Measurements from ENCODE around the gene PPT2. TPM values are rescaled to one million over a fixed set of nuclear protein-coding genes. Genes with fewer than 3 reads are reported as not detected.
"Not testable (repeated sequence)": the region's sequence is repeated elsewhere in the genome, so short reads cannot be mapped to it uniquely, and the experiment has no call there.

PPT2 gene
- total RNA-seq, 1 experiment from 2014 or later, result 70.9 TPM

DNA sequence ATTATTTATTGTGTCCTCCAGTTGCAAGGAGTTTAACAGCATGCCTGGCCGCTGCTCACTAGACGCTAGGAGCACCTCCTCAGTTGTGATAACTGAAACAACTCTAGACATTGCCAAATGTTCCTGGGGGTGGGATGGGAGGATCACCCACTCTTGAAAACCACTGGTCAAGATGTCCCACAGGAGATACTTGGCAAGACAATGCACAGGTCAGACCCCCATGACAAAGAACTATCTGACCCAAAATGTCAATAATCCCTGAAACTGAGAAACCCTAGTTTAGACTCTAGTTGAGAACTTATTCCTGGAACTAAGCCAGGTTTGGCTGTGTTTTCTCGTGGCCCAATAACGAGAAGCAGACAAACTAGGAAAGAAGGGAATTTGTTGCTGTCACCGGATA, 14.4 kb upstream of the PPT2 start:
- Histone ChIP-seq H3K4me3 (ENCODE audit: low read depth, low read length, poor library complexity, severe bottlenecking) (no peak overlapping the region), H3K4me1 (ENCODE audit: insufficient read depth, low read length, poor library complexity, severe bottlenecking) (peaks cover 3% of the 10 kb centered on the region), H3K27me3 (replicated peaks; ENCODE audit: insufficient read depth, low read depth, low read length, poor library complexity) (no peaks in the 10 kb centered on the region), H3K9me3 (ENCODE audit: low read depth, low read length, poor library complexity, severe bottlenecking) (no peaks in the 10 kb centered on the region), H3K36me3 (ENCODE audit: insufficient read depth, low read length, poor library complexity, severe bottlenecking) (no peaks in the 10 kb centered on the region), H3K27ac (ENCODE audit: low read depth, low read length, poor library complexity, severe bottlenecking) (no peak overlapping the region)
- no peak for DNase-seq (ENCODE audit: low spot score)
- POLR2A ChIA-PET (ENCODE audit: low non-redundant PET), result no interaction called here
- TF ChIP-seq, protein P1, sequence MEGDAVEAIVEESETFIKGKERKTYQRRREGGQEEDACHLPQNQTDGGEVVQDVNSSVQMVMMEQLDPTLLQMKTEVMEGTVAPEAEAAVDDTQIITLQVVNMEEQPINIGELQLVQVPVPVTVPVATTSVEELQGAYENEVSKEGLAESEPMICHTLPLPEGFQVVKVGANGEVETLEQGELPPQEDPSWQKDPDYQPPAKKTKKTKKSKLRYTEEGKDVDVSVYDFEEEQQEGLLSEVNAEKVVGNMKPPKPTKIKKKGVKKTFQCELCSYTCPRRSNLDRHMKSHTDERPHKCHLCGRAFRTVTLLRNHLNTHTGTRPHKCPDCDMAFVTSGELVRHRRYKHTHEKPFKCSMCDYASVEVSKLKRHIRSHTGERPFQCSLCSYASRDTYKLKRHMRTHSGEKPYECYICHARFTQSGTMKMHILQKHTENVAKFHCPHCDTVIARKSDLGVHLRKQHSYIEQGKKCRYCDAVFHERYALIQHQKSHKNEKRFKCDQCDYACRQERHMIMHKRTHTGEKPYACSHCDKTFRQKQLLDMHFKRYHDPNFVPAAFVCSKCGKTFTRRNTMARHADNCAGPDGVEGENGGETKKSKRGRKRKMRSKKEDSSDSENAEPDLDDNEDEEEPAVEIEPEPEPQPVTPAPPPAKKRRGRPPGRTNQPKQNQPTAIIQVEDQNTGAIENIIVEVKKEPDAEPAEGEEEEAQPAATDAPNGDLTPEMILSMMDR (conservative IDR thresholded peaks at IDR 0.05; ENCODE audit: low read depth, low read length), result no peak
- no peak for TF ChIP-seq EZH2 (IDR thresholded peaks at IDR 0.05; ENCODE audit: borderline replicate concordance, low read depth, low read length, poor library complexity, severe bottlenecking)
- intact Hi-C loops (cut with micrococcal nuclease; ENCODE audit: unreplicated experiment), result no loop called here
- CTCF ChIA-PET, result no interaction called here
- no TSS peak for BruUV-seq (replicated peaks)

DNA sequence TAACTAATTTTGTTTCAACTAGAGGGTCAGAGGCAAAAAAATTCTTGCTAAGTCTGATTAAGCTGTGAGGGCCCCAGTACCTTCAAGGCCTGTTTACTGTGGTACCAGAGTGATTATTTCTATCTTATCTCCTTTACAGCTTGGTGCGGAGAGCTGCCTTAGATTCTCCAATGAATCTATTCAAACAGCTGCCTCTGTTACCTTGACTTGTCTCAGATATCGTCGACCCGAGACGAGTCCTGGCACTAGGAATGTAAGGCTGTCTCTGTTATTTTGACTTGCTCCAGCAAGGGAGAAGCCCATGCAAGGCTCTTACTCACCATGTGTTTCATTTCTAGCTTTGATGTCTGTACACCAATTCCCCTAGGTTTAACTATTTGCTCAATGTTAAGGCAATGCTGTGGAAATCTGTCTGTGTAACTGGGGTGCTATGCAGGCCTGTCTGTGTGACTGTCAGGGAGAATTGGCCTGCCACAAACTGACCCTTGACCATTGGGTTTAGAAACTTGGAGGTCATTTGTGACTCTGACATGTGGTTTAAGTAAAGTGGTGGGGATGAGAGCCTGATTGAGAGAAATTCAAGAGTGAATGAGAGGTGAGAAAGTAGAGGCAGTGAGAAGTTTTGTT, 13.4 kb upstream of the PPT2 start:
- no peak overlapping the region for H3K4me3 ChIP-seq (ENCODE audit: low read depth, low read length, poor library complexity, severe bottlenecking)
- CTCF ChIA-PET, result no interaction called here

DNA sequence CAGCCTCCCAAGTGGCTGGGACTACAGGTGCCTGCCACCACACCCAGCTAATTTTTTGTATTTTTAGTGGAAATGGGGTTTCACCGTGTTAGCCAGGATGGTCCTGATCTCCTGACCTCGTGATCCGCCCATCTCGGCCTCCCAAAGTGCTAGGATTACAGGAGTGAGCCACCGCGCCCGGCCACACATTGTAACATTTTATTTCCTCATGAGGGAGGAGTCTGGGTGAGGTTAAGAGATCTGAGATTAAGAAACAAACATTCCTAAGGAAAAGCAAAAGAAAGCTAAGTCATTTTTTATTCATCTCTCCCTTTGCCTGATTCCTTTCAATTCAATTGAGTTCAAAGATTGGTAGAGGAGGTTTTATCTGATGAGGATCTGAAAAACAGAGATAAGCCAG, 9.7 kb upstream of the PPT2 start:
- H3K4me1 ChIP-seq (ENCODE audit: insufficient read depth, low read length, poor library complexity, severe bottlenecking); DNase-seq (ENCODE audit: low spot score); CTCF ChIA-PET; H3K27ac ChIP-seq (ENCODE audit: low read depth, low read length, poor library complexity, severe bottlenecking); H3K9me3 ChIP-seq (ENCODE audit: low read depth, low read length, poor library complexity, severe bottlenecking); BruUV-seq (replicated peaks); intact Hi-C loops (cut with micrococcal nuclease; ENCODE audit: unreplicated experiment); H3K27me3 ChIP-seq (replicated peaks; ENCODE audit: insufficient read depth, low read depth, low read length, poor library complexity); H3K36me3 ChIP-seq (ENCODE audit: insufficient read depth, low read length, poor library complexity, severe bottlenecking); H3K4me3 ChIP-seq (ENCODE audit: low read depth, low read length, poor library complexity, severe bottlenecking); POLR2A ChIA-PET (ENCODE audit: low non-redundant PET): not testable (repeated sequence)

More for the DNA sequence above, 13.4 kb upstream of the PPT2 start:
- intact Hi-C loops (cut with micrococcal nuclease; ENCODE audit: unreplicated experiment), result no loop called here
- no peak for DNase-seq (ENCODE audit: low spot score)
- Histone ChIP-seq H3K4me1 (ENCODE audit: insufficient read depth, low read length, poor library complexity, severe bottlenecking) (peaks cover 3% of the 10 kb centered on the region), H3K27me3 (replicated peaks; ENCODE audit: insufficient read depth, low read depth, low read length, poor library complexity) (no peaks in the 10 kb centered on the region), H3K27ac (ENCODE audit: low read depth, low read length, poor library complexity, severe bottlenecking) (no peak overlapping the region), H3K9me3 (ENCODE audit: low read depth, low read length, poor library complexity, severe bottlenecking) (no peaks in the 10 kb centered on the region), H3K36me3 (ENCODE audit: insufficient read depth, low read length, poor library complexity, severe bottlenecking) (no peaks in the 10 kb centered on the region)
- TF ChIP-seq, protein P1 (conservative IDR thresholded peaks at IDR 0.05; ENCODE audit: low read depth, low read length), result no peak
- TF ChIP-seq EZH2 (IDR thresholded peaks at IDR 0.05; ENCODE audit: borderline replicate concordance, low read depth, low read length, poor library complexity, severe bottlenecking), result no peak
- POLR2A ChIA-PET (ENCODE audit: low non-redundant PET), result no interaction called here
- no TSS peak for BruUV-seq (replicated peaks)

DNA sequence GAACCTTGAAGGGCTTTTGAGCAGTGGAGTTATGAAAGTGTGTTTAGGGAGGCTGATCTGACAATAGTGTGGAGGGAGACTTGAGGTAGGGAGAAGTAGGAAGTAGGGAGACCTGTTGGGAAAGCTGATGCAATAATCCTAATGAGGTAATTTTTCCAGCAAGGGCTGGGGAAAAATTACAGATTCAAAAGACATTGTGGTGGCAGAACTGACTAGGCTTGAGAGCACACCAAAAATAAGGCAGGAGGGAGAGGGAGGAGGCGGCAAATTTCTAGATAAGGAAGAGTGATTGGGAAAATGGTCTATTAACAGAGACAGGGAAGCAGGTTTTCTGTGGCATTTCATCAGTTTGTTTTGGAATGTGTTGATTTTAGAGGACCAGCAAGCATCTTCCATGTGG, 7.7 kb upstream of the PPT2 start:
- POLR2A ChIA-PET (ENCODE audit: low non-redundant PET), result no interaction called here
- Histone ChIP-seq H3K9me3 (ENCODE audit: low read depth, low read length, poor library complexity, severe bottlenecking) (no peaks in the 10 kb centered on the region), H3K4me1 (ENCODE audit: insufficient read depth, low read length, poor library complexity, severe bottlenecking) (peaks cover 2% of the 10 kb centered on the region), H3K4me3 (ENCODE audit: low read depth, low read length, poor library complexity, severe bottlenecking) (no peak overlapping the region), H3K27ac (ENCODE audit: low read depth, low read length, poor library complexity, severe bottlenecking) (no peak overlapping the region), H3K27me3 (replicated peaks; ENCODE audit: insufficient read depth, low read depth, low read length, poor library complexity) (no peaks in the 10 kb centered on the region), H3K36me3 (ENCODE audit: insufficient read depth, low read length, poor library complexity, severe bottlenecking) (no peaks in the 10 kb centered on the region)
- DNase-seq (ENCODE audit: low spot score), result no peak
- no TSS peak for BruUV-seq (replicated peaks)
- CTCF ChIA-PET, result no interaction called here
- intact Hi-C loops (cut with micrococcal nuclease; ENCODE audit: unreplicated experiment), result no loop called here
- TF ChIP-seq, protein P1 (conservative IDR thresholded peaks at IDR 0.05; ENCODE audit: low read depth, low read length), result no peak
- no peak for TF ChIP-seq EZH2 (IDR thresholded peaks at IDR 0.05; ENCODE audit: borderline replicate concordance, low read depth, low read length, poor library complexity, severe bottlenecking)
